ENCODE results near the gene OR7G3. TPM values are rescaled to one million over a fixed set of nuclear protein-coding genes. Genes with fewer than 3 reads are reported as not detected.

OR7G3 gene
- total RNA-seq (2014; rRNA removed; shearing (Covaris generic)) (not detected in 2 replicates), total RNA-seq (2022) (not detected in 2 replicates), Bru-seq, nascent RNA (not detected), BruChase-seq, experiment 1, labeled RNA remaining after a 6-hour chase (not detected), BruChase-seq, experiment 2, labeled RNA remaining after a 2-hour chase (not detected)
- long read RNA-seq, result 0 reads

DNA sequence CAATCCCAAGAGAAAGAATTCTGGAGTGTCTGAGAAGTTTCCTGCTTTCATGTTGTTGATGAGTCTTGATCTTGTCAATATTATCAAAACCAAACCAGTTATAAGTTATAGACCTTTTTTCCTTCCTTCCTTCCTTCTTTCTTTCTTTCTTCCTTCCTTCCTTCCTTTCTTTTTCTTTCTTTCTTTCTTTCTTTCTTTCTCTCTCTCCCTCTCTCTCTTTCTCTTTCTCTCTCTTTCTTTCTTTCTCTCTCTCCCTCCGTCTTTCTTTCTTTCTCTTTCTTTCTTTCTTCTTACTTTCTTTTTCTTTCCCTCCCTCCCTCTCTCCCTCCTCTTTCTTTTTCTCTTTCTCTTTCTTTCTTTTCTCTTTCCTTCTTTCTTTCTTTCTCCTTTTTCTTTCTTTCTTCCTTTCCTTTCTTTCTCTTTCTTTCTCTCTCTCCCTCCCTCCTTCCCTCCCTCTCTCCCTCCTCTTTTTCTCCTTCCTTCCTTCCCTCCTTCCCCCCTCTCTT lies at the start of gene OR7G3:
Gene OR7G3 (minus strand): TSS at position 51 of the 506 bp plus-strand sequence. CDS start 0 bp downstream, at position 51.
- ChIA-PET CTCF (ENCODE audit: unreplicated experiment) (no interaction called here), POLR2A (no interaction called here)
- Histone ChIP-seq H3K27ac (ENCODE audit: low read depth, low read length, poor library complexity, severe bottlenecking) (no peak within 1 kb of the TSS), H4K20me1 (ENCODE audit: insufficient read depth, low read length) (no peaks in the 10 kb centered on the region), H3K79me2 (ENCODE audit: insufficient read depth, low read depth, low read length) (no peaks in the 10 kb centered on the region), H3K4me2 (ENCODE audit: low read length) (no peak within 1 kb of the TSS), H3K4me3 (ENCODE audit: low read depth, low read length, poor library complexity, severe bottlenecking) (no peak within 1 kb of the TSS), H2AFZ (ENCODE audit: low read length) (no peak within 1 kb of the TSS), H3K9me2 (ENCODE audit: insufficient read depth, low read length) (no peaks in the 10 kb centered on the region), H3K36me3 (ENCODE audit: insufficient read depth, low read length) (no peaks in the 10 kb centered on the region), H3K4me1 (ENCODE audit: insufficient read depth, low read length, poor library complexity, severe bottlenecking) (peaks cover 2% of the 10 kb centered on the region), H3K9me3 (ENCODE audit: low read length) (no peaks in the 10 kb centered on the region)
- no TSS peak for BruUV-seq (replicated peaks)
- no peak for TF ChIP-seq EZH2phosphoT487 (IDR thresholded peaks at IDR 0.05; ENCODE audit: borderline replicate concordance, low read depth, low read length)
- TF ChIP-seq, protein P1, sequence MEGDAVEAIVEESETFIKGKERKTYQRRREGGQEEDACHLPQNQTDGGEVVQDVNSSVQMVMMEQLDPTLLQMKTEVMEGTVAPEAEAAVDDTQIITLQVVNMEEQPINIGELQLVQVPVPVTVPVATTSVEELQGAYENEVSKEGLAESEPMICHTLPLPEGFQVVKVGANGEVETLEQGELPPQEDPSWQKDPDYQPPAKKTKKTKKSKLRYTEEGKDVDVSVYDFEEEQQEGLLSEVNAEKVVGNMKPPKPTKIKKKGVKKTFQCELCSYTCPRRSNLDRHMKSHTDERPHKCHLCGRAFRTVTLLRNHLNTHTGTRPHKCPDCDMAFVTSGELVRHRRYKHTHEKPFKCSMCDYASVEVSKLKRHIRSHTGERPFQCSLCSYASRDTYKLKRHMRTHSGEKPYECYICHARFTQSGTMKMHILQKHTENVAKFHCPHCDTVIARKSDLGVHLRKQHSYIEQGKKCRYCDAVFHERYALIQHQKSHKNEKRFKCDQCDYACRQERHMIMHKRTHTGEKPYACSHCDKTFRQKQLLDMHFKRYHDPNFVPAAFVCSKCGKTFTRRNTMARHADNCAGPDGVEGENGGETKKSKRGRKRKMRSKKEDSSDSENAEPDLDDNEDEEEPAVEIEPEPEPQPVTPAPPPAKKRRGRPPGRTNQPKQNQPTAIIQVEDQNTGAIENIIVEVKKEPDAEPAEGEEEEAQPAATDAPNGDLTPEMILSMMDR (conservative IDR thresholded peaks at IDR 0.05; ENCODE audit: low read length), result no peak
- intact Hi-C loops (cut with micrococcal nuclease; ENCODE audit: unreplicated experiment), result no loop called here
- DNase-seq (ENCODE audit: low spot score), result no peak

DNA sequence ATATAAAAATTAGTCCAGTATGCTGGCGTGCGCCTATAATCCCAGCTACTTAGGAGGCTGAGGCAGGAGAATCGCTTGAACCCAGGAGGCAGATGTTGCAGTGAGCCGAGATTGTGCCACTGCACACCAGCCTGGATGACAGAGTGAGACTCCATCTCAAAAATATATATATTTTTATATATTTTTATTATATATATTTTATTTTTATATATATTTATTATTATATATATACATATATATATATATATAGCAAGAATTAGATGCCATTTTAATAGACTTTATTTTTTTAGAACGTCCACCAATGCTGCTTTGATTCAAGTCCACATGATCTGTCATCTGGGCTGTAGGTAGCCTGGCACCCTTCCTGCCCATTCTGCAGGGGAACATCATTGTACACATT lies 48.6 kb upstream of the OR7G3 start:
- Histone ChIP-seq H3K79me2 (ENCODE audit: insufficient read depth, low read depth, low read length) (no peaks in the 10 kb centered on the region), H3K4me1 (ENCODE audit: insufficient read depth, low read length, poor library complexity, severe bottlenecking) (no peaks in the 10 kb centered on the region), H2AFZ (ENCODE audit: low read length) (no peak overlapping the region), H3K9me3 (ENCODE audit: low read length) (no peaks in the 10 kb centered on the region), H4K20me1 (ENCODE audit: insufficient read depth, low read length) (no peaks in the 10 kb centered on the region), H3K9me2 (ENCODE audit: insufficient read depth, low read length) (no peaks in the 10 kb centered on the region), H3K4me3 (ENCODE audit: low read depth, low read length, poor library complexity, severe bottlenecking) (no peak overlapping the region), H3K36me3 (ENCODE audit: insufficient read depth, low read length) (no peaks in the 10 kb centered on the region), H3K4me2 (ENCODE audit: low read length) (no peak overlapping the region), H3K27ac (ENCODE audit: low read depth, low read length, poor library complexity, severe bottlenecking) (no peak overlapping the region)
- intact Hi-C loops (cut with micrococcal nuclease; ENCODE audit: unreplicated experiment), result no loop called here
- BruUV-seq (replicated peaks), result no TSS peak
- ChIA-PET POLR2A (no interaction called here), CTCF (ENCODE audit: unreplicated experiment) (no interaction called here)
- TF ChIP-seq, protein P1 (conservative IDR thresholded peaks at IDR 0.05; ENCODE audit: low read length), result no peak
- TF ChIP-seq EZH2phosphoT487 (IDR thresholded peaks at IDR 0.05; ENCODE audit: borderline replicate concordance, low read depth, low read length), result no peak
- no peak for DNase-seq (ENCODE audit: low spot score)

DNA sequence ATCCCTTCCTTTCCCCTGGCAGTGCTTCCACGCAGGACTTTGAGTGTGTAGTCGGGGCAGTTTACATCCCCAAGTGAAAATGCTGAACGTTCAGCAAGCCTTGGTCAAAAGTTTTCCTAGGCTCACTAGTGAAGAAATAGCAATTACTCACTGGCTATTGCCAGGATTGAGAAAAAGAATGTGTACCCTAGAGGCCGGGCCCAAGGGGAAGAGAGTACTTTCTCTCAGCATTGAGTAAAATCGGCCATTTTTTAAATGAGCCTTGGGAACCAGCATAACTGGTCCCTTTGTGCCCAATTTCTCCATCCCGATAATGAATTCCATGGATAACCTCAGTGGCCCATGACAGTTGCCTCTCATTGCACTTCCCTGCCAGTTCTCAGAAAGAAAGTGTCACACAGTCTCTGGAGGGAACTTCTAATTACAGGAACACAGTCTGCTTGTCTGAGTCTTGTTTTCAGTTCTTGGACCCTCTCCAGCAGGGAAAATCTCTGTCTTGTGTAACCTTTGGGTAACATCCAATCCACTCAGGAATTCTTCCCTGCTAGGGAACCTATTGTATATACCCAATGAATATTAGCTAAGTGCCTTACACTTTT lies 44.7 kb upstream of the OR7G3 start:
- Histone ChIP-seq H3K4me1 (ENCODE audit: insufficient read depth, low read length, poor library complexity, severe bottlenecking) (no peaks in the 10 kb centered on the region), H2AFZ (ENCODE audit: low read length) (no peak overlapping the region), H4K20me1 (ENCODE audit: insufficient read depth, low read length) (no peaks in the 10 kb centered on the region), H3K9me2 (ENCODE audit: insufficient read depth, low read length) (no peaks in the 10 kb centered on the region), H3K79me2 (ENCODE audit: insufficient read depth, low read depth, low read length) (no peaks in the 10 kb centered on the region), H3K4me2 (ENCODE audit: low read length) (no peak overlapping the region), H3K27ac (ENCODE audit: low read depth, low read length, poor library complexity, severe bottlenecking) (no peak overlapping the region), H3K4me3 (ENCODE audit: low read depth, low read length, poor library complexity, severe bottlenecking) (no peak overlapping the region), H3K36me3 (ENCODE audit: insufficient read depth, low read length) (peaks cover 9% of the 10 kb centered on the region), H3K9me3 (ENCODE audit: low read length) (no peaks in the 10 kb centered on the region)
- CTCF ChIA-PET (ENCODE audit: unreplicated experiment), result no interaction called here
- DNase-seq (ENCODE audit: low spot score), result no peak
- BruUV-seq (replicated peaks), result no TSS peak
- POLR2A ChIA-PET, result no interaction called here
- intact Hi-C loops (cut with micrococcal nuclease; ENCODE audit: unreplicated experiment), result no loop called here
- TF ChIP-seq, protein P1 (conservative IDR thresholded peaks at IDR 0.05; ENCODE audit: low read length), result no peak
- no peak for TF ChIP-seq EZH2phosphoT487 (IDR thresholded peaks at IDR 0.05; ENCODE audit: borderline replicate concordance, low read depth, low read length)
